Transverse colon (tissue), 4 donors: Measurements from ENCODE around the gene TNFRSF14.

Experiments
- CTCF ChIP-seq, 5 experiments: fragments of 200-600 bp in 3 of 5; fragments of 450-650 bp in 2 of 5; sonication (generic) in 3 of 5; IDR thresholded peaks; 1 replicate in 2 of 5; 2 replicates in 3 of 5; pipeline ENCODE4 v1.5.1; 2016 to 2017; ENCODE audit warnings: antibody characterized with exemption in 5 of 5, inconsistent platforms in 3 of 5, mild to moderate bottlenecking in 2 of 5, moderate library complexity in 1 of 5
- EP300 ChIP-seq: sonication (generic); formaldehyde crosslinking; IDR thresholded peaks from one replicate; pipeline ENCODE4 v1.6.1; 2017; ENCODE audit warnings: antibody characterized with exemption, low read depth
- POLR2A ChIP-seq: fragments of 450-650 bp; IDR thresholded peaks from one replicate; pipeline ENCODE4 v1.6.1; 2016; ENCODE audit warnings: antibody characterized with exemption, mild to moderate bottlenecking, moderate library complexity
- POLR2AphosphoS5 ChIP-seq, 3 donors: sonication (generic); formaldehyde crosslinking; IDR thresholded peaks; one replicate each; pipeline ENCODE4 v1.6.1; 2016; ENCODE audit warnings: antibody characterized with exemption in 3 of 3

GRCh38 chr1:2596530-2597333 is 40.6 kb downstream of the TNFRSF14 start:
- no peak for TF ChIP-seq POLR2AphosphoS5 (IDR thresholded peaks at IDR 0.05)
- TF ChIP-seq CTCF (IDR thresholded peaks at IDR 0.05): no peak
- no peak for TF ChIP-seq POLR2A
- TF ChIP-seq EP300: no peak
